ENCODE results near the gene CACNA1C.

GRCh38 chr12:2151391-2151790, 98.6 kb downstream of the CACNA1C start:
- no peak for TF ChIP-seq POLR2AphosphoS5 (IDR thresholded peaks at IDR 0.05; ENCODE audit: low read depth, low read length)
- no peak for TF ChIP-seq POLR2A (IDR thresholded peaks at IDR 0.05; ENCODE audit: low read depth, low read length)
- no peak for TF ChIP-seq PAX5 (IDR thresholded peaks at IDR 0.05; ENCODE audit: insufficient read depth, low read length, severe bottlenecking)
- TF ChIP-seq SPI1 (IDR thresholded peaks at IDR 0.05; ENCODE audit: low read depth, low read length) = no peak

Data from GM12891 (cell line).